Measurements from ENCODE around the gene KHDC4. TPM values are rescaled to one million over a fixed set of nuclear protein-coding genes. Genes with fewer than 3 reads are reported as not detected.

KHDC4 gene
- total RNA-seq, 1 experiment from 2014 or later = 107 TPM

DNA sequence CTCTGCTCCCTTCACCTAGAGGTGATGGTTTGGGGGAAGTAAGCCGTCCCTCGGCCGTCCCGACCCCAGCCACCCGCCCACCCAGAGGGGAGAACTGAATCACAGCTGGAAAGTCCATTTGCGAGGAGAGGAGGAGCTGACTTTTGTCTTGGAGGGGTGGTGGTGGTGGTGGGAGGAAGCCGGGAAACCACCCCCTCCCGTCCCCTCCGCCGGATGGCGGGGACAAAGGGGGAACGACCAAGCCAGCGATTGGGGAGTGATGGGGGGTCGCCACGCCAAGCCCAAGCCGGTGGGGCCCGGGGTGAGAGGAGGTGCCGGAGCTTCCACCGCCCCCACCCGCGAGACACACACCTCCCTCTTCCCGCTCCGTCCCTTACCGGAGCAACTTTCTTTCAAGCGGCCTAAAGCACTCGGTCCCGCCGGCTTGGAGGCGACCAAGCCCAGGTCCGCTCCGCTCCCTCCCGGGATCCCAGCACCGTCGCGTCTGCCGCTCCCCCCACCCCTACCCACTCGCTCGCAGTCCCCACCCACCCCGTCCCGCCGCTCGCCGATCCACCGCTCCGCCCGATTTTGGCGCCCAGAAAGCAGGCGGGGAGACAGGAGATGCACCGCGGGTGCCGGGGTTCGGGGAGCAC is 43.6 kb upstream of the KHDC4 start:
- H3K36me3 Mint-ChIP-seq (ENCODE audit: insufficient read depth, unreplicated experiment) = peaks cover 83% of the 10 kb centered on the region
- H3K4me1 Mint-ChIP-seq (ENCODE audit: low read depth, unreplicated experiment) = peaks cover 81% of the 10 kb centered on the region
- TF ChIP-seq, protein P1, sequence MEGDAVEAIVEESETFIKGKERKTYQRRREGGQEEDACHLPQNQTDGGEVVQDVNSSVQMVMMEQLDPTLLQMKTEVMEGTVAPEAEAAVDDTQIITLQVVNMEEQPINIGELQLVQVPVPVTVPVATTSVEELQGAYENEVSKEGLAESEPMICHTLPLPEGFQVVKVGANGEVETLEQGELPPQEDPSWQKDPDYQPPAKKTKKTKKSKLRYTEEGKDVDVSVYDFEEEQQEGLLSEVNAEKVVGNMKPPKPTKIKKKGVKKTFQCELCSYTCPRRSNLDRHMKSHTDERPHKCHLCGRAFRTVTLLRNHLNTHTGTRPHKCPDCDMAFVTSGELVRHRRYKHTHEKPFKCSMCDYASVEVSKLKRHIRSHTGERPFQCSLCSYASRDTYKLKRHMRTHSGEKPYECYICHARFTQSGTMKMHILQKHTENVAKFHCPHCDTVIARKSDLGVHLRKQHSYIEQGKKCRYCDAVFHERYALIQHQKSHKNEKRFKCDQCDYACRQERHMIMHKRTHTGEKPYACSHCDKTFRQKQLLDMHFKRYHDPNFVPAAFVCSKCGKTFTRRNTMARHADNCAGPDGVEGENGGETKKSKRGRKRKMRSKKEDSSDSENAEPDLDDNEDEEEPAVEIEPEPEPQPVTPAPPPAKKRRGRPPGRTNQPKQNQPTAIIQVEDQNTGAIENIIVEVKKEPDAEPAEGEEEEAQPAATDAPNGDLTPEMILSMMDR (IDR thresholded peaks at IDR 0.05; ENCODE audit: unreplicated experiment) = no peak
- peak overlapping the region; percentile 73 for H3K27ac Mint-ChIP-seq (ENCODE audit: unreplicated experiment)
- H3K27me3 Mint-ChIP-seq (ENCODE audit: unreplicated experiment) = no peaks in the 10 kb centered on the region
- no peaks in the 10 kb centered on the region for H3K9me3 Mint-ChIP-seq (ENCODE audit: low read depth, unreplicated experiment)
- intact Hi-C loops (cut with micrococcal nuclease; ENCODE audit: unreplicated experiment) = no loop called here
- no TSS peak for BruUV-seq (replicated peaks)
- CTCF ChIA-PET = interaction anchor here (0.6 to 2.5 kb wide), 17 partner anchors 9 to 975 kb away, joined by 3 to 11 read pairs (median 6); partner anchors contain the start of genes SYT11 and ZBTB7B
- peak overlapping the region; percentile 78 for H3K4me3 Mint-ChIP-seq (ENCODE audit: low read depth, unreplicated experiment)
- peak; percentile 38 for DNase-seq

DNA sequence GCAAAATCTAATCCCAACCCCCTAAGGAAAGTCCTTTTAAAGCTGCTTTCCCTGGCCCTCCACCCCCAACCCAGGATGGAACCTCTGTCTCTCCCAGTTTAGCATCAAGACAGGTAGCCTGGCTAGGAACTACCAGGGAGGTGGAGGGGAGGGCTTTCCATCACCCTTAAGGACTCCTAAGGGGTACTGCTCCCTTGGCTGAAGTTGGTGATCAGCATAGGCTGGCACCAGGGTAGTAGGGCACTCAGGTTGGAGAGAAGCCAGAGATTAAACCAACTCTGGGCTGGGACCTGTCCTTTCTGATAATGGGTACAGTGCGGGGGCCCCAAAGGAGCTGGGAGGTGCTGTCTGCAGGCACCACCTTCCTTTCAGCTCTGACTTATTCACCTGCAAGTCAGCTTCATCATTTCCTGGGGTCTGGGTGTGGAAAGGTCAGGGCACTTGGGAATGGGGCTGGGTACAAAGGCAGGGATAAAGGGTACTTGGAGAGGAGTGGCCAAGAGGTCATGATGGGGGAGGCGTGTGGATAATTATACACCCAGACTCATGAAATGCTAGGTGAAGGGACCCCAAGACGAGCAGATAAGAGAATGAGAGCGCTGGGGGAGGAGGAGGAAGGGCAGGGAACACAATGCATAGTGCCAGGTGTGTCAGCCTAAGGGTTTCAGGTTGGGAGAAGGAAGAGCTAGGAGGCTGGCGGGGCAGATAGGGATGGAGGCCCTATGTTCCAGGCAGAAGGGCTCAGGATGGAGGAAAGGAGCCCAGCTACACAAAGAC is 42.9 kb upstream of the KHDC4 start:
- Mint-ChIP-seq H3K9me3 (ENCODE audit: low read depth, unreplicated experiment) (no peaks in the 10 kb centered on the region), H3K36me3 (ENCODE audit: insufficient read depth, unreplicated experiment) (peaks cover 83% of the 10 kb centered on the region), H3K27me3 (ENCODE audit: unreplicated experiment) (no peaks in the 10 kb centered on the region), H3K27ac (ENCODE audit: unreplicated experiment) (peak overlapping the region; percentile 73), H3K4me3 (ENCODE audit: low read depth, unreplicated experiment) (peak overlapping the region; percentile 78), H3K4me1 (ENCODE audit: low read depth, unreplicated experiment) (peaks cover 81% of the 10 kb centered on the region)
- CTCF ChIA-PET = interaction anchor here (0.6 to 2.5 kb wide), 11 partner anchors 12 to 975 kb away, joined by 3 to 11 read pairs (median 6); partner anchors contain the start of genes SYT11 and ZBTB7B
- no peak for DNase-seq
- intact Hi-C loops (cut with micrococcal nuclease; ENCODE audit: unreplicated experiment) = no loop called here
- TF ChIP-seq, protein P1 (IDR thresholded peaks at IDR 0.05; ENCODE audit: unreplicated experiment) = no peak
- BruUV-seq (replicated peaks) = TSS peak; percentile 52

DNA sequence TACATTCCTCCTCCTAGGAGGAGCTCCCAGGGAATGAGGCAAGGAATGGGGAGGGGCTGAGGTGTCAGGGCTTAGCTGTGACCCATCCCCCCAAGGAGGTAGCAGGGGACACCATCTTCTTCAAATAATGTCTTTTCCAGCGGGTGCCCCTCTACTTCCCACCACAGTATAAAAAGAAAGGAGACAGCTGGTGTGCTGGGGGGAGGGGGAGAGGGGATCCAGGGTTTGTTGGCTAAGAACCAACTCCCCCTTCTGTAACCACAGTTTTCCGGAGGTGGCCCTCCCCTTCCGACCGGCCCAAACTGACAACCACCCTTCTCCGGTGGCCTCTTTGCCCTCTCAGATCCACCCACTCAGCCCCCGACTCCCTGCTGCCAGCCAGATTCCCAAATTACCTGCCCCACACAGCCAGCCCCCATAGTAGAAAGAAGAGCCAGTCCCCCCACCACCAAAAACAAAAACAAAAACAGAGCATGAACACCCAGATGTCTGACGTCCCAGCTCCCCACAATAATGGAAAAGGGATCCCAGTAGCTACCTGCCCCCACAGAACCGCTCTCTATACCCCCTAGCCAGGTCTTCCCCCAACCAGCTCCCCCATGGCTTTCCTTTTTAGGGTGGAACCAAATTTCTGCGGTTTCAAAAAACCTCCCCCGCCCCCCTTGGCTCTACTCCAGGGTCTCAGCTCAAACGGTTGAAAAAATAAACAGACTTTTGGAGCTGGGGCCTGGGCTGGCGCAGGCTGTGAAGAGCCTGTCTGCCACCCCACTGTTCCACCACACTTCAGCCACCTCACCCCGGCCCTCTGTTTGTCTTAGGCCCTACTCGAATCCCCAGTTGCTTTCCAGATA is 42.1 kb upstream of the KHDC4 start:
- Mint-ChIP-seq H3K27me3 (ENCODE audit: unreplicated experiment) (no peaks in the 10 kb centered on the region), H3K27ac (ENCODE audit: unreplicated experiment) (peak overlapping the region; percentile 73), H3K9me3 (ENCODE audit: low read depth, unreplicated experiment) (no peaks in the 10 kb centered on the region), H3K4me3 (ENCODE audit: low read depth, unreplicated experiment) (peak overlapping the region; percentile 78), H3K36me3 (ENCODE audit: insufficient read depth, unreplicated experiment) (peaks cover 84% of the 10 kb centered on the region), H3K4me1 (ENCODE audit: low read depth, unreplicated experiment) (peaks cover 78% of the 10 kb centered on the region)
- BruUV-seq (replicated peaks) = no TSS peak
- intact Hi-C loops (cut with micrococcal nuclease; ENCODE audit: unreplicated experiment) = no loop called here
- TF ChIP-seq, protein P1 (IDR thresholded peaks at IDR 0.05; ENCODE audit: unreplicated experiment) = no peak
- CTCF ChIA-PET = interaction anchor here (0.8 to 2.5 kb wide), 8 partner anchors 13 to 90 kb away, joined by 4 to 10 read pairs (median 6); no protein-coding TSS in a partner anchor
- DNase-seq = peak; percentile 37
